Trophoblast cell (in vitro differentiated cells and primary cell): ENCODE results near the gene ETV5.

ENCODE experiments used
- DNase-seq, 2 donors: peaks; one replicate each; pipeline ENCODE4 v3.0.0-alpha.2; 2016
- H2AFZ ChIP-seq: 2 replicates; pipeline ENCODE4 v1.6.1; 2013; ENCODE audit warnings: low read length, moderate library complexity, mild to moderate bottlenecking; ENCODE audit not compliant: insufficient read depth, poor library complexity
- H2AK5ac ChIP-seq: 2 replicates; pipeline ENCODE4 v1.6.1; 2013; ENCODE audit warnings: mild to moderate bottlenecking, low read length
- H2BK120ac ChIP-seq: 2 replicates; pipeline ENCODE4 v1.6.1; 2013; ENCODE audit warnings: low read length, mild to moderate bottlenecking, moderate library complexity; ENCODE audit not compliant: insufficient read depth, poor library complexity
- H2BK12ac ChIP-seq: 2 replicates; pipeline ENCODE4 v1.6.1; 2013; ENCODE audit warnings: mild to moderate bottlenecking, low read length, moderate library complexity
- H2BK5ac ChIP-seq: 2 replicates; pipeline ENCODE4 v1.6.1; 2013; ENCODE audit warnings: low read length, low read depth, moderate library complexity, mild to moderate bottlenecking; ENCODE audit not compliant: poor library complexity
- H3K14ac ChIP-seq: 2 replicates; pipeline ENCODE4 v1.6.1; 2013; ENCODE audit warnings: mild to moderate bottlenecking, low read length
- H3K18ac ChIP-seq: 2 replicates; pipeline ENCODE4 v1.6.1; 2013; ENCODE audit warnings: mild to moderate bottlenecking, low read length
- H3K23ac ChIP-seq: 2 replicates; pipeline ENCODE4 v1.6.1; 2013; ENCODE audit warnings: low read length
- H3K27ac ChIP-seq: 2 replicates; pipeline ENCODE4 v1.5.1; 2013; ENCODE audit warnings: low read depth, mild to moderate bottlenecking, inconsistent platforms, low read length, moderate library complexity
- H3K27me3 ChIP-seq: 2 replicates; pipeline ENCODE4 v1.6.1; 2013; ENCODE audit warnings: inconsistent platforms, mild to moderate bottlenecking, low read length, moderate library complexity; ENCODE audit not compliant: insufficient read depth
- H3K36me3 ChIP-seq, 2 experiments: 1 replicate in 1 of 2; 2 replicates in 1 of 2; pipeline ENCODE4 v1.6.1; 2013; ENCODE audit warnings: low read length in 2 of 2, mild to moderate bottlenecking in 2 of 2, moderate library complexity in 1 of 2; ENCODE audit not compliant: insufficient read depth in 2 of 2, control insufficient read depth in 1 of 2
- H3K4ac ChIP-seq: 2 replicates; pipeline ENCODE4 v1.6.1; 2013; ENCODE audit warnings: low read depth, mild to moderate bottlenecking, low read length, moderate library complexity
- H3K4me1 ChIP-seq, 2 experiments: 1 replicate in 1 of 2; 2 replicates in 1 of 2; pipeline ENCODE4 v1.6.1; 2013; ENCODE audit warnings: low read length in 2 of 2, mild to moderate bottlenecking in 2 of 2, moderate library complexity in 1 of 2; ENCODE audit not compliant: insufficient read depth in 2 of 2, control insufficient read depth in 1 of 2
- H3K4me2 ChIP-seq: 2 replicates; pipeline ENCODE4 v1.6.1; 2013; ENCODE audit warnings: inconsistent platforms, mild to moderate bottlenecking, low read length, moderate library complexity
- H3K4me3 ChIP-seq: 2 replicates; pipeline ENCODE4 v1.5.1; 2013; ENCODE audit warnings: mild to moderate bottlenecking, low read depth, low read length, inconsistent platforms
- H3K79me1 ChIP-seq: one replicate; pipeline ENCODE4 v1.6.1; 2013; ENCODE audit warnings: low read length
- H3K79me2 ChIP-seq: 2 replicates; pipeline ENCODE4 v1.6.1; 2013; ENCODE audit warnings: low read length, mild to moderate bottlenecking; ENCODE audit not compliant: control insufficient read depth, insufficient read depth, poor library complexity
- H3K9ac ChIP-seq: 2 replicates; pipeline ENCODE4 v1.6.1; 2013; ENCODE audit warnings: mild to moderate bottlenecking, low read length
- H3K9me3 ChIP-seq: 2 replicates; pipeline ENCODE4 v1.6.1; 2013; ENCODE audit warnings: low read depth, mild to moderate bottlenecking, control low read depth, inconsistent platforms, low read length; ENCODE audit not compliant: insufficient read depth
- H4K12ac ChIP-seq: 2 replicates; pipeline ENCODE4 v1.6.1; 2013; ENCODE audit warnings: low read depth, mild to moderate bottlenecking, low read length, moderate library complexity
- H4K8ac ChIP-seq: 2 replicates; pipeline ENCODE4 v1.6.1; 2013; ENCODE audit warnings: low read depth, mild to moderate bottlenecking, low read length, moderate library complexity
- H4K91ac ChIP-seq: one replicate; pipeline ENCODE4 v1.6.1; 2013; ENCODE audit warnings: low read depth, mild to moderate bottlenecking, low read length, moderate library complexity
- WGBS: extraction: QIAGEN DNeasy Blood & Tissue Kit; methylation state at CpG from one replicate; pipeline ENCODE4 v1.1.7; 2013; ENCODE audit warnings: missing lambda C conversion rate; ENCODE audit not compliant: insufficient read length, insufficient coverage; ENCODE audit errors: extremely low coverage; 5-methylcytosine and 5-hydroxymethylcytosine counted together

The ETV5 gene

DNA sequence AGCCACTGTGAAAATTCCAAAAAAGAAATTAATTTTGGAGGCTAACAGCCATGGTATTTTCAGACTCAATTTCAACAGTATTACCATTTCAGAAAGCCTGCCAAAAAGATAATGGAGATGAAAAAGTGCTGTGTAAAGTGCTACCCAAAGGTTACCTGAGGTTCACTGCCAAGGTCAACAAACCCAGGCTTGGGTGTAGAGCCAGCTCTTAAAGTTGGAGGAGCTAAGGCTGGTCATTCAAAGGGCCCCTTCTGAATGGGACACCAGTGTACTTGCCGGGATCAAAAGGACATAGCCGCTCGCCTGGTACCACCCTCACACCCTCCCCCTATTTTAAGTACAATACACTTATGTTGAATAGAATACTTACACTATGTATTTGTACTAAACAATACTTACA is 64.5 kb downstream of the ETV5 start:
- no peak overlapping the region for H2BK120ac ChIP-seq
- H3K18ac ChIP-seq = no peak overlapping the region
- H4K8ac ChIP-seq = no peak overlapping the region
- no peak overlapping the region for H2BK5ac ChIP-seq
- H2AK5ac ChIP-seq = no peak overlapping the region
- H3K4ac ChIP-seq = no peak overlapping the region
- H3K14ac ChIP-seq = no peak overlapping the region
- H3K27me3 ChIP-seq = no peaks in the 10 kb centered on the region
- no peak overlapping the region for H3K9ac ChIP-seq
- no peaks in the 10 kb centered on the region for H3K36me3 ChIP-seq
- no peaks in the 10 kb centered on the region for H3K79me1 ChIP-seq
- H2BK12ac ChIP-seq = no peak overlapping the region
- H3K23ac ChIP-seq = no peak overlapping the region
- no peak overlapping the region for H3K4me2 ChIP-seq
- no peaks in the 10 kb centered on the region for H3K79me2 ChIP-seq
- no peak overlapping the region for H3K4me3 ChIP-seq
- H2AFZ ChIP-seq = no peak overlapping the region
- no peak overlapping the region for H4K12ac ChIP-seq
- H3K4me1 ChIP-seq = no peaks in the 10 kb centered on the region
- no CpG with 5 or more reads among the region's 3 CpGs for WGBS
- no peak for DNase-seq
- H4K91ac ChIP-seq = no peak overlapping the region
- H3K9me3 ChIP-seq = no peaks in the 10 kb centered on the region
- H3K27ac ChIP-seq = no peak overlapping the region

DNA sequence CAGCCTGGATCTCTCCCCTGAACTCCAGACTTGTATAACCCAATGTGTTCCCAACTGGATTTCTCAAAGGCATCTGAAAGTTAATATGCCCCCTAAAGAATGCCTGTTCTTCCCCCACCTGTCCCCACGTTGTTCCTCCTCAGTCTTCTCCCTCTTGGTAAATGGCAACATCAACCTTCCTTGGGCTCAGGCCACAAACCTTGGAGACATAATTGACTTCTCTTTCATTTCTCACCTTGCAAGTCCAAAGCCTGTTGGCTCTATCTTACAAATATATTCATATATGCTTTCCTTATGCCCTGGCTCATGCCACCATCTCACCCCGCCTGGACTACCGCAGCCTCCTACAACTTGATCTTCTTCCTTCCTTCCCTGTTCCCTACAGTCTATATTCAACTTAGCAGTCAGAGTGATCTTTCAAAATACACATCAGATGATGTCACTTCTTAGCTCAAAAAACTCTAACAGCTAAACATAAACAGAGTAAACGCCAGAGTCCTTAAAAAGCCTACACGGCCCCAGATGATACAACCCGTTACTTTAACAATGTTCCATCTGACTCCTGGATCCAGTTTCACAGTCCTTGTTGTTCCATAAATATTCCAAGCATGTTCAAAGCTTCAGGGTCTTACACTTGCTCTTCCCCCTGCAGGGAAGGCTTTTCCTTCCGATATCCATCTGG is 66.2 kb downstream of the ETV5 start:
- H3K4me1 ChIP-seq = no peaks in the 10 kb centered on the region
- H3K23ac ChIP-seq = no peak overlapping the region
- no peak overlapping the region for H3K14ac ChIP-seq
- H3K9me3 ChIP-seq = peaks cover 3% of the 10 kb centered on the region
- H4K12ac ChIP-seq = no peak overlapping the region
- H3K36me3 ChIP-seq = no peaks in the 10 kb centered on the region
- no peak overlapping the region for H2AFZ ChIP-seq
- no peak overlapping the region for H3K9ac ChIP-seq
- no peak for DNase-seq
- H3K18ac ChIP-seq = no peak overlapping the region
- H3K4ac ChIP-seq = no peak overlapping the region
- no peaks in the 10 kb centered on the region for H3K79me1 ChIP-seq
- no peak overlapping the region for H4K8ac ChIP-seq
- no CpG with 5 or more reads among the region's 7 CpGs for WGBS
- H3K27ac ChIP-seq = no peak overlapping the region
- H3K4me2 ChIP-seq = no peak overlapping the region
- H2BK5ac ChIP-seq = no peak overlapping the region
- no peaks in the 10 kb centered on the region for H3K79me2 ChIP-seq
- no peak overlapping the region for H2BK12ac ChIP-seq
- H4K91ac ChIP-seq = no peak overlapping the region
- no peaks in the 10 kb centered on the region for H3K27me3 ChIP-seq
- H2AK5ac ChIP-seq = no peak overlapping the region
- no peak overlapping the region for H2BK120ac ChIP-seq
- no peak overlapping the region for H3K4me3 ChIP-seq

- Histone ChIP-seq H2AK5ac (no peak overlapping the region), H3K36me3 (no peaks in the 10 kb centered on the region), H3K4me2 (no peak overlapping the region), H3K9ac (no peak overlapping the region), H3K23ac (no peak overlapping the region), H3K18ac (no peak overlapping the region), H3K14ac (no peak overlapping the region), H3K4me3 (no peak overlapping the region), H3K79me2 (no peaks in the 10 kb centered on the region), H3K27ac (no peak overlapping the region), H4K91ac (no peak overlapping the region), H2AFZ (no peak overlapping the region), H3K4me1 (no peaks in the 10 kb centered on the region), H2BK12ac (no peak overlapping the region), H2BK5ac (no peak overlapping the region), H3K27me3 (no peaks in the 10 kb centered on the region), H3K4ac (no peak overlapping the region), H4K12ac (no peak overlapping the region), H3K79me1 (no peaks in the 10 kb centered on the region), H4K8ac (no peak overlapping the region), H3K9me3 (peaks cover 3% of the 10 kb centered on the region), H2BK120ac (no peak overlapping the region)
- WGBS = no CpG with 5 or more reads among the region's 3 CpGs
- no peak for DNase-seq
Observed at GRCh38 chr3:186042036-186042435, 66.9 kb downstream of the ETV5 start.

GRCh38 chr3:186038360-186038759 is 70.5 kb downstream of the ETV5 start:
- H2AFZ ChIP-seq = no peak overlapping the region
- no peak overlapping the region for H2BK5ac ChIP-seq
- no peak overlapping the region for H2AK5ac ChIP-seq

More at GRCh38 chr3:186038360-186038759, 70.5 kb downstream of the ETV5 start:
- no peak for DNase-seq
- Histone ChIP-seq H3K23ac (no peak overlapping the region), H3K14ac (no peak overlapping the region), H3K36me3 (no peaks in the 10 kb centered on the region), H3K79me1 (no peaks in the 10 kb centered on the region), H3K79me2 (no peaks in the 10 kb centered on the region), H3K27me3 (no peaks in the 10 kb centered on the region), H3K9ac (no peak overlapping the region), H4K91ac (no peak overlapping the region), H3K4ac (no peak overlapping the region), H3K9me3 (peaks cover 3% of the 10 kb centered on the region), H3K4me2 (no peak overlapping the region), H3K4me1 (no peaks in the 10 kb centered on the region), H3K4me3 (no peak overlapping the region), H3K18ac (no peak overlapping the region), H2BK120ac (no peak overlapping the region), H2BK12ac (no peak overlapping the region), H4K12ac (no peak overlapping the region), H3K27ac (no peak overlapping the region), H4K8ac (no peak overlapping the region)
- no CpG with 5 or more reads among the region's 4 CpGs for WGBS
